ENCODE measurements around the gene EXOC2.

Gene EXOC2

DNA sequence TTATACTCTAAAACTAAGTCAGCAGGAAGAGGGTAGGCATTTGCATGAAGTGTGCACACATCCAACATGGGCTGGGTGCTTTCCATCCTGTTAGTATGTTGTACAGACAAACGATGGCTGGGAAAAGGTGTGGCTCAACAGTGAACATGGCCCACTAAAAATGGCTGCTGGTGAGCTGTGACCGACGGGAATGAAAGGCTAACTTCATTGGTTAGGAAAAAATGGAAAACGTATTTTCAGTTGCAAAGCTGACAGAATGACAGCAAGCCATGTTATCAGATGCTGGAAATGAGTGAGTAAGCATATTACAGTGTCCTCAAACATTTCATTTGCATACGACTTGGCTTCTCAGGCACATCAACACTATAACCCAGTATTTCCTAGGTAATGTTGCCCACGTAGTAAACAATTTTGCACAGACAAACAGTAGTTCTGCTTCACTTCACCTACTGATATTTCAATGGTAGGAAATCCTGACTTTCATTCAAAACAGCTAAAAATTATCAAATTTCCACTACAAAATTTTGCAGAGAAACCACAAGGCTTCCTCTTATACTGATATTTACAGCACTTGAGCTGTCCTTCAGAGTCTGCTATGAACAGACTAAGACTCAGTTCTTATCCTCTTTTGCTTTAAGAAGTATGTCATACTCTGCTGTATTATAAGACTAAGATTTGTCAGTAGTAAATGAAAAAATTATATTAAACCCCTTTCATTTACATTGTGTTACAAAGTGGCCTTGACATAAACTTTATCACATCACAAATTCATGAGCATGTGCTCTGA, 202.5 kb downstream of the EXOC2 start:
- DNase-seq = no peak

DNA sequence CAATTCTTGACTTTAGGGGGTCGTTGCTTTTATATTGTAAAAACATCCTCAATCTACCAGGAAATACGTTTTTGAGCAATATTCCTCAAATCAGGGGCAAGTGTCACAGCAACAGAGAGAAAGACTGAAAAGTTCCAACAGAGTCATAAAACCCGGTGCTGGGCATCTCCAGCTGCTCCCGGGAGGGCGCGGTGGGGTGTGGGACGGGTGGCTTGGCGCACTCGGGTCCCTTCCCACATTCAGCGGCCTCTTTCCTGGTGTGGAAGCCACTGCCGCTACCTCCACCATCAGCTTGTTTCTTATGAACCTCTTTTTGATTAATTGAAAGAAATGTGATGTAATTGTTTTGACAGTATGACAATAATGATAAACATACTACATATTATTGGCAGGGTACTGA, 203.2 kb downstream of the EXOC2 start:
- DNase-seq = no peak

DNA sequence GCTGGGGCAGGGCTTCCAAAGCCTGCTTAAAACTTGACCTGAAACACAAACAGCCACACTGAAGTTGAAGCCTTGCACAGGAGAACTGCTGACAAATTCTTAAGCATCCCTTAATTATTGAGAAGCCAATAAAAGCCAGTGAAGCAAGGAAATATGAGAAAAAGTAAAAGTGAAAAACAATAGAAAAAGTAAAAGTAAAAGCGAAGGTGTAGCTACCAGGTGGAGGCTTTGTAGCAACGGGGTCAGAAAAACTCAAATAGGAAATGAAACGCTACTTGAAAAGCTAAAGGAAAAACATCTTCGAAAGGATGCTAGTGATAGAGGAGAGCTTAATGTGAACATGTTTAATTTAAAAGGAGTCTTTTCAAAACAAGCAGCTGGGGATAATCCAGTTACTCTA, 203.9 kb downstream of the EXOC2 start:
- no peak for DNase-seq

DNA sequence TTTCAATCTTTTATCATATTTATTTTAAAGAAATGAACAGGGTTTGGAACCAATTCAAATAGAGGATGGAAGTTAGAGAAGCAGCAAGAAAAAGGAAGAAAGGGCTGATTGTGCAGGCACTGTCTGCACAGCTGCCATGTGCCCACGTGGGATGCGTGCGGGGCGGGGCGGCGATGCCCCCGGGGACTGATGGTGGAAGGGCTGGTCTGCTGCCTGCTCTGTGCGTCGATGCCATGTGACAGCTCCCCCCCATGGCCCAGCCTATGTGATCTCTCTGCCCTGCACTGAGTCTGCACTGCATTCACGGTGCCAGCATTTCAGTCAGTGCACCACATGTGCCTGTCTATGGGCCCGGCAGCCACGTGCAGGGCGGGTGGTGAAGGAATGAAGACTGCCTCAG, 205.0 kb downstream of the EXOC2 start:
- DNase-seq = no peak

DNA sequence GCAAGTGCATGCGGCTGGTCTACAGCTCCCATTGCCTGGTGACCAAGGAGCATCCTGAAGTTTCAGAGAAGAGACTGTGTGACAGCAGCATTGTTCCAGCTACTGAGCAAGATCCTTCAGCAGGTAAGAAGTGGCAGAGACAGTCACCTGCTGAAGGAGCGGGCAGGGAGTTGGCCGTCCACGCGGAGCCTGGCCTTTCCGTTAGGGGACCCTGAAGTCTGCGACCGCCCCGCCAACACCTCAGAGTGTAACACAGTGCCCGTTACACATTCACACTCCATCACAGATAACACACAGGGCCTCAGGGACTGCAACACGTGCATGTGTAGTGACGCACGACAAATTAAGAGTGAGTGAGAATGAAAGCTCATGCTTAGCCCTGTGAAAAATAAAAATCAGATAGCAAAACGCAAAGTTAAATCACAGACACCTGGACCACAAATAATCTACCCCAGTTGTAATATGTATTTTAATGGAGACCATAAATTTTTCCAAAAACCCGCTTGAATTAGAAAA, 207.2 kb downstream of the EXOC2 start:
- DNase-seq = no peak

DNA sequence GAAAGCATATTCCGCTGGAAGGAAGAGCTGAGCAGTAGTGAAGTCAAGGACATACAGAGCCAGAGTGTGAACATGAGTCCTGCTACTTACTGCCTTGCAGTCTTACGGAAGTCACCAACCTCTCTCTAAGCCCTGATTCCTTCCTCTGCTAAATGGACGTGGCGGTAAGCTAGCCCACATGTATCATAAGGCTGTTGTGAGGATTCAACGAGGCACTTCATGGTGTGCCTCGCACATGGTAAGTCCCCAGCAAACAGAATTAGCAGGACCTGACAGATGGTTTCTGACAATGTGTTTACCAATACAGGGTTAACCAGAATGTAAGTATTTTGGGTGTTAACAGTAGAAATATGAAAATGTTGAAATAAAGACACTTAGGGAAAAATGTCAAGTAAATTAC, 208.2 kb downstream of the EXOC2 start:
- DNase-seq = no peak

DNA sequence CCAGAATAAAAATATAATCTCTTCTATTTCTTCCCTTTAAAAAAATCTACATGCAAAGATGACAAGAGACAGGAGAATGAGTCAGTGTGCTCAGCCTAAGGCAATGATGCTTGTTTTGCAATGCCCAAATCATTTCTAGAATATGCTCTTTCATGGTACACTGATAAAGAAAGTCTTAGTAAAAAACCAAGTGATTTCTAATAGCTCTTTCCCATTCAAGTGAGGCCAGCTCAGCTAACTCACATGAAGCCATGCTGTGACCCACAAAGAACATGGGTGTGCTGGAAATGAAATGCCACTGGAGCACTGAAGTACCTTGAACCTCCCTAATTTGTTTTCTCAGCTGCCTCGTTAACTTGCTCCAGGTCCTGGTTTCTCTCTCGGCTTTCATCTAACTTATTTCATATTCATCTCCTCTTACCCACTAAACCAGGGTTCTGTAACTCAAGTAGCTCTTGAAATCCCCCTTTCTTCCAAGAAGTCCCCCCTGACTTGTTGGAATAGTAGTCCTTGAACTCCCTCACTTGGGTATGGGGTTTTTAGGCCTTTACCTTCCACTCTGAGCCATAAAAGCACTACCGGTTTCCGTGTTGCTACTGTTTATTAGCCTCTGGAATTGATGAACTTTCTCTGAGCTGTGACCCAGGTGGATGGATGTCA, 208.7 kb downstream of the EXOC2 start:
- DNase-seq = no peak

DNA sequence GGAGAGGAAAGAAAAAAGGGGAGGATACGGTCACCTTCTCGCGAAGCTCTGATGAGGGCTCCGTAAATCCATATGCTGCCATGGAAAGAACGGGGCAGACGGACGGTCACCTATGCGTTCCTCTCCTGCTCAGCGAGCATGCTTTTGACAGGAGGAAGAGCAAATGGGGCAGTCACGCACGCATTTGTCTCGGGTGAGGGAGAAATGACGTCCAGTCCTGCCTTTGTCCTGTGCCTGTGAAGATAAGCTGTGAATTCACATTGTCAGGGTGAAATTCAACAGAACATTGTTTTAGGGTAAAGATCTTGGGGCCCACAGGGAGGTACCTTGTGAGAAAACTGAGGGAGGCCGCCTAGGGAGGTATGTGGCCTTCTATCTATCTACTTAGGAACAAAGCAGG, 217.6 kb downstream of the EXOC2 start:
- DNase-seq = no peak

DNA sequence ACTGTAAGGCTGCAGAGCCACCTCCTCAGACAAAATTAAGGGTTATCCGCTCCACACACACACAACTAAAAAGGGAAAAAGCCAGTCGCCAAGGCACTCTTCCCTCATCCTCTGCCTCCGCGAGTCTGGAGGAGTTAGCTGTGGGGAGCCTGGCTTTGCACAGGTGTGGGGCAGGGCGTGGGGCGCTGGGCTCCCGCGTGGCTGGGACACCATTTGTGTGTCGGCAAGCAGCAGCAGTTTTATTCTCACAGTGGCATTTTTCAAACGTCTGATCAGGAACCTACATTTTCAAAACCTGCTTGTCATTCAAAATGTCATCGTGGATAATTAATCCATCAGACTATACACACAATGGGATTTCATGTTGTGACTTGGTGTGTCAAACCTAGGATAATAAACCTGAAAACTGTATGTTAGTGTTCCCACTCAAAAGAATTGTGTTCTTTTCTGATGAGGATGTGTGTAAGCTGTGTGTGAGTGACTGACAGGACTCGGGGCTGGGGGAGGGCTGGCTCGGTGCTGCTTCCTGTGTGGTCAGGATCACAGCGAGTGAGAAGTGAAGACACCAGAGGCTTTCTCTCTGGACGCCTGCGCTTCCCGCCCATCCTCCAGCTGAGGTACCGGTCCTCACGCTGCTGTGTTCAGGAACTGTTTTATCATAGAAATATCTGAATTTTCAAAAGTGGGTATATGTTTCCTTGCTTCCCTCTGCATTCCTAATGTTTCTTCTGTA, 218.3 kb downstream of the EXOC2 start:
- DNase-seq = no peak

DNA sequence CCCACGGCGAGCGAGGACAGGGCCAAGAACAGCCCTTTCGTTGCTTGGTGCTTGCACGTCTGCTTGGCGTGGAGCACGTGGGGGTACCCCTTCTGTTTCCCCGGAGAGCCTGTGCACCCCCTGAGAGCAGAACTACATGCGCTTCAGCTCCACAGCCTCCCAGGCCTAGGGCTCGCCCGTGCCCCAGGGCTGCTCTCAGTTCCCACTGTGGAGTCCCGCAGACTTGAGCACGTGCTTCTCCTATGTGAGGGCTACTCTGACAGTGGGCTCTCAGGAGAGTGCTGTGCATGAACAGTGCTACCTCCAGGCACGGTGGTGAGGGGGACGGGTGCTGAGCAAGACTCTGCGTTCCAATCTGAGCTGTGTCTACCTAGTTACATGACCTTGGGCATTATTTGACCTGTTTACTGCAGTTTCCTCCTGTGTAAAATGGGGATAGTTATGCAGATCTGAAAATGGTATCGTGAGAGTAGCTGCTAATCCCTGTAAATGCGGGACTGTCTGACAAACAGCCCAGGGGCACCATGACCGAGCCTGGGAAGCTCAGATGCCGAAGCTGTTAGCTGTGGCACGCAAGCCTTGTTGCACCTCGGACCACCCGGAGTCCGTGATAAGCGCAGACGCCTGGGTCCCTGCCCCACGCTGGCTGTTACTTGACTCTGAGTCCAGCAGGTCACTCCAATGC, 219.0 kb downstream of the EXOC2 start:
- DNase-seq = no peak

DNA sequence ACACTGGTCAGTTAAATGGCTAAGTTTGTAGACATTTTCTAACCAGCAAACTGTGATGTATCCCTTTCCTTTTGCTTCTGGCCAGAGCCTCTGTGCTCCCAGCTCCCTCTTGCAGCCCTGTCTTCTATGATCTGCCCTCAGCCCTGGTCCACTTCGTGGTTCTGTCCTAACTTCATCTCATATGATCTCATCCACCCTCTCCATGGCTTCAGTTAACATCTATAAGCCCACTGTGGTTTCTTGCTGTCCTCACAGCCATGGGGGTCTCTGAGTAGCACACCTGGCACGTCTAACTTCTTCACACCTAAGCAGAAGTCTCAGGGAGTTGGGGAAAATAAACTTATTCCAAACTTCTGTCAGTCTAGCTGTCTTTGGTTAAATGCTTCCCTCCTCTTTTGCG, 219.6 kb downstream of the EXOC2 start:
- DNase-seq = no peak

DNA sequence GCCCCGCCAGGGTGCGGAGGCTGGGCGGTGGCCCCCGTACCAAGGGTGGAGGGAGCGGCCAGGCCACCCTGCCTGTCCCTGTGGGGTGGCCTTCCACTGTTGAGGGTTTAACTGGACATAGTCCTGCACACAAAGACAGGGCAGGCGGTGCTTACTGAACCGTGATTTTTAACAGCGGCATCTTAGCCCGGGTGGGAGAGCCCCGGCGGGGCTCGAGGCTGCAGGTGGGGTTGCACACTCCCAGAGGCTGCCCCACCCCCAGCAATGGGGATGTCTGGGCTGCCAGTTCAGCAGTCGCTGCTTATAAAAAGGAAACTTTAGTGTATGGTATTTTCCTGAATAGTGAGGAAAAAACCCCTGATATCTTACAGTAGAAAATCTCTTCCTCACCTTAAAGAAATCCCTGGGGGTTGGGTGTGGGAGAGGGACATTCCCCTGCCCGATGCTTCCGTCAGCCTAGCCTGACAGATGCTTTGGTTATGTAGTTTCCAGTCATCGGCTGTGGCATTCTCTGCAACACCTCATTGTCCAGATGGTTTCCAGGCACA, 222.0 kb downstream of the EXOC2 start:
- DNase-seq = no peak

DNA sequence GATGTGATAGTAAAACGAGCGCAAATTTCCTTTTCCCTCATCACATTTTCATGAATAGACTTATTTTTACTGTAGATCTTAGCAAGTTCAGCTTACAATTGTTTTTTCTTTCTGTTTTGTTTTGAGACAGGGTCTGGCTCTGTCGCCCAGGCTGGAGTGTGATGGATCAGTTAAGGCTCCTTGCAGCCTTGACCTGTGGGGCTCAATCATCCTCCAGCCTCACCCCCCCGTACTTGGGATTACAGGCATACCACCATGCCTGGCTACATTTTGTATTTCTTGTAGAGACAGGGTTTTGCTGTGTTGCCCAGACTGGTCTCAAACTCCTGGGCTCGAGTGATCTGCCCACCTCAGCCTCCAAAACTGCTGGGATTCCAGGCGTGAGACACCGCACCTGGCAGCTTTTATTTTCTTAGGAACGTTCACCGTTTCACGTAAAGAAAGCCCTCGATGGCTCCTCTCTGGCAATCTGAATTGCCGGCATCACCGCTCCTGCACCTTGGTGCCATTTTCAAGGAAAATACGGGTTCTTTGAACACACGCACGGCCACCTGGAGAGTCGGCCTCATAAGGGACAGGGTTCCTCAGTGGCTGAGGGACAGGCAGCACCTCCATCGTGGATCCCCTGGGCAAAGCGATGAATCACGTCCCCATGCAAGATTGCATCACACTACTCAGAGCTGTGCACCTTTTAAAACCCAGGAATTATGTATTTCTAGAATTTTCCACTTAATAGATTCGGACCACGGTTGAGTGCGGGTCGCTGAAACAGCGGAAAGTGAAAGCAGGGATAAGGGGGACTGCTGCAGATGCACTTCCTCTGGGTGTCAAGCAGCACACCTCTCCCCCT, 222.7 kb downstream of the EXOC2 start:
- DNase-seq = no peak

DNA sequence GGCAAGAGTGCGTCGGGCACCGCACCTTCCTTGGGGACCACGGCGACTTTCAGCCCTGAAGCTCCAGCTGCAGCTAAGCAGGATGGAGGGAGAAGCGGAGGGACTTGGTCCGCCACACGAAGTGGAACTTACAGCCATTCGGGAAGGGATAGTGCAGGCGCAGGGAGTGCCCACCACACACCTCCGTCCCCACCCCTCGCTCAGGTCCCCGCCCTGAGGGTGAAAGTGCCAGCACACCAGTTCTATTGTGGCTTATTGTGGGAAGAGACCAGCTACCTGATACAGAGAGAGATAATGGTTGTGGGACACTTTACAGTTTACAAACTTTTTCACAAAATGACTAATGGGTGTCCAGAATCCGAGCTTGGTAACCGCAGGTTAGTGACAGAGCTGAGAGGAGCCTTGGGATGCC, 225.3 kb downstream of the EXOC2 start:
- DNase-seq = no peak

DNA sequence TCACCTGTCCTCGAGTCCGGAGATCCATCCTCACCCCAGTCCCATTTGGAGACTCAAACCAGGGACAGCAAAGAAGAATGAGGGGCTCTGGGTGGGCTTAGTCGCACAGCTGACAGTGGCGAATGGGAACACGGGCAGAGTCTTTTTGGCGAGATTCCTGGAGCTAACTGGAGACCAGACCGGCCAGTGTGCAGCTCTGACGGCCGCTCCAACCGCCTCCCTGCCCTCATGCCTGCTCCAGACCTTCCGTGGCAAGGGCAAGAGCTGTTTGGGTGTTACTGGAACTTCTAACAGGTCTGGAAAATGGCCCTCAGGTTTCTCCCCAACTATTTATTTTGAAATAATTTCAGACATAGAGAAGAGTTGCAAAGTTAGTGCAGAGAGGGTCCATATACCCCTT, 225.8 kb downstream of the EXOC2 start:
- DNase-seq = no peak

DNA sequence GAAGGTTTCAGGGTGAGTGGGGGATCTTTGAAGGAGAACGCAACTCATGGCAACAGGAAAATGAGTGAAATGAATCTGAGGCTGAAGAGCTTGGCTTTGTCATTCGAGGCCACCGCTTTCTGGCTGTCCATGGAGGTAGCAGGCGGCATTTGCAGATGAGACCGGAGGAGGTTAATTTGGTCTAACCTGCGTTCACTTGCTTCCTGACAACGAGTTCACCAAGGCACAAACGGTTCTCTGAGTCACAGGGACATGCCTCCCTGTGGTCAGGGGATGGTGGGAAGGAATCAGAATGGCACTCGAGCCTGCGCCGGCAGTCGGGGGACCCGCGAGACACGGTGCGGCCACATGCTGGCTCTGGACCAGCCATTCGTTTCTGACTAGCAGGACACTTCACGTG, 226.4 kb downstream of the EXOC2 start:
- no peak for DNase-seq

DNA sequence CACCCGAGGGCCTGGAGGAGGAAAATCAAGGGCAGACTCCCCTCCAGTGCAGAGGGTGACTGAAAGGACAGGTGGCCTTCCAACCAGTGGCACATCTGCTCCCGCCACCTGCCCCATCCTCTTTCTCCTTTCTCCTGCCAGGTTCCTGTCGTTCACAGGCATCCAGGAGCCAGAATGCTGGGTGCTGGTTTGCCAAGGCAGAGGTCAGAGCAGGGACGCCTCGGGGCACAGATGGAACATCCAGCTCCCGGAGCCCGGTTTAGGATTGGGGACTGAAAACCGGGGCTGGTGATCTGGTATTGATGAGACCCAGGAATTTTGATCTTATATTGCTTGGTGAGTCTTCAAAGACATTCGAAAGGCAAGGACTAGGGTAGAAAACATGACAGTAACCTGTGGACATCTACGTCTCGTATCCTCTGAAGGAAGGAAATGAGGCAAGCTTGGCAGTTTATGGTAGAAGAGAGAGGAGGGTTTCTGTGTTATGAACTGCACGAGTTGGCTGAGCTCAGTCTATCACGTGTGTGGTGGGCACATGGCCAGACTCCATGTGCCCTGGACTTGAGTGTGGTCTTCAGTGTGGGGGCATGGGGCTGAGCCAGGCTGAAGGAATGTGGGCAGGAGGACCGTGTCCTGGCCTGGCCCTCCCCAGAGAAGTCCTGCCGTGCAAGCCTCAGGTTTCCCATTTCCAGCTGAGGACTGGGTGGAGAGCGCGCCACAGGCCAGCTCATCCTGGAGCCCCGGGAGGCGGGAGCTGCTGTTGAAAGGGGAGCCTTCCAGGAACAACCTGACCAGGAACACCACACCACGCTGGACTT, 227.2 kb downstream of the EXOC2 start:
- DNase-seq = no peak

DNA sequence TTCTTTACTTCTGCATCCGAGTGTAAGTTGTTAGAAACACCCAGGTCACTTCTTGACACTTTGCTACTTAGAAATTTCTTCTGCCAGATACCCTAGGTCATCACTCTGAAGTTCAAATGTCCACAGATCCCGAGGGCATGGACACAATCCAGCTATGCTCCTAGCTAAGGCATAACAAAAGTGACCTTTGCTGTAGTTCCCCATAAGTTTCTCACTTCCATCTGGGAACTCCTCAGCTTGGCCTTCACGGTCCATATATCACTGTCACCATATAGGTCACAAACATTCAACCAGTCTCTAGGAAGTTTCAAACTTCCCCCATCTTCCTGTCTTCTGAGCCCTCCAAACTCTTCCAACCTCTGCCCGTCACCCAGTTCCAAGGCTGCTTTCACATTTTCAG, 236.1 kb downstream of the EXOC2 start:
- DNase-seq = no peak

DNA sequence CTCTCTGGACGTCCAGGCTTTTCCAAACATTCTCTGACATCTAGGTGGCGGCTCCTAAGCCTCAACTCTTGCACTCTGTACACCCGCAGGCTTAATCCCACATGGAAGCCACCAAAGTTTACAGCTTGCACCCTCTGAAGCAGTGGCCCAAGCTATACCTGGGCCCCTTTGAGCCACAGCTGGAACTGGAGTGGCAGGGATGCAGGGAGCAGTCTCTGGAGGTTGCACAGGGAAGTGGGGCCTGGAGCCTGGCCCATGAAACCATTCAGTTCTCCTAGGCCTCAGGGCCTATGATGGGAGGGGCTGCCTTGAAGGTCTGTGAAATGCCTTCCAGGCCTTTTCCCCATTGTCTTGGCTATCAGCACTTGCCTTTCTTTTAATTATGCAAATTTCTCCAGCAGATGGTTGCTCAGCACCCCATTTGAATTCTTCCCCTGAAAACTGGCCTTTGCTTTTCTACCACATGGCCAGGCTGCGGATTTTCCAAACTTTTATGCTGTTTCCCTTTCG, 236.5 kb downstream of the EXOC2 start:
- no peak for DNase-seq

DNA sequence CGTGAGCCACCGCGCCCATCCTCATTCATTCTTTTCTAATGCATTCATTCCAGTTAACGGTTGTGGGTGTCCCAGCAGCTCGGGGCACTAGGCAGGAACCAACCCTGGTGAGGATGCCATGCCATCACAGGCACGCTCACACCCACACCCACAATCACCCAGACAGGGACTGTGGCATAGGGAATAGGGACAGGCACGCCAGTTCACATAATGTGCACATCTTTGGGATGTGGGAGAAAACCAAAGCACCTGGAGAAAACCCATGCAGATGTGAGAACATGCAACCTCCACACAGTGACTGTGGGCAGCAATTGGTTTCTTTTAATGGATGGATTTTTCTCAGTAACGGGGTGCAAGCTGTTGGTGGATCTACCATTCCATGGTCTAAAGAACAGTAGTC, 237.1 kb downstream of the EXOC2 start:
- DNase-seq = no peak
